NB4 (cell line): Measurements from ENCODE around the gene MTF1.
A peak's percentile ranks its signal among the peaks of the same experiment; 100 is the strongest.

Experiments
- DNase-seq: peaks from one replicate; pipeline ENCODE4 v3.0.0; 2010; ENCODE audit warnings: low read depth
- H3K4me3 ChIP-seq: one replicate; pipeline ENCODE4 v1.5.1; 2011; ENCODE audit warnings: mild to moderate bottlenecking, low read depth, low read length, moderate library complexity
- CTCF ChIP-seq: IDR thresholded peaks from one replicate; pipeline ENCODE4 v1.5.1; 2012; ENCODE audit warnings: low read depth, low read length
- MAX ChIP-seq: IDR thresholded peaks from 2 replicates; pipeline ENCODE4 v1.6.1; 2011; ENCODE audit warnings: low read depth, low read length
- MYC ChIP-seq: IDR thresholded peaks from 2 replicates; pipeline ENCODE4 v1.6.1; 2011; ENCODE audit warnings: low read depth, low read length
- POLR2A ChIP-seq: IDR thresholded peaks from 2 replicates; pipeline ENCODE4 v1.6.1; 2011; ENCODE audit warnings: mild to moderate bottlenecking; ENCODE audit not compliant: insufficient read length; ENCODE audit errors: extremely low read depth

MTF1 gene

GRCh38 chr1:37828410-37829074 lies 30.9 kb downstream of the MTF1 start:
- no peak overlapping the region for H3K4me3 ChIP-seq
- no peak for TF ChIP-seq POLR2A
- TF ChIP-seq CTCF = no peak
- no peak for TF ChIP-seq MAX
- TF ChIP-seq MYC = no peak
- no peak for DNase-seq

GRCh38 chr1:37825506-37825905 lies 33.9 kb downstream of the MTF1 start:
- TF ChIP-seq POLR2A (no peak), MYC (no peak), CTCF (no peak), MAX (no peak)
- peak; percentile 27 for DNase-seq

GRCh38 chr1:37824001-37824400 lies 35.4 kb downstream of the MTF1 start:
- no peak for TF ChIP-seq CTCF
- no peak for TF ChIP-seq MAX
- no peak for TF ChIP-seq MYC
- no peak for TF ChIP-seq POLR2A
- no peak for DNase-seq
- no peak overlapping the region for H3K4me3 ChIP-seq

More at GRCh38 chr1:37825506-37825905, 33.9 kb downstream of the MTF1 start:
- no peak overlapping the region for H3K4me3 ChIP-seq

- no peak overlapping the region for H3K4me3 ChIP-seq
- TF ChIP-seq POLR2A (no peak), MYC (no peak), MAX (no peak), CTCF (no peak)
- DNase-seq = no peak
These were observed 36.2 kb downstream of the MTF1 start for GRCh38 chr1:37822906-37823815.

GRCh38 chr1:37821481-37821880 lies 37.9 kb downstream of the MTF1 start:
- no peak for DNase-seq
- TF ChIP-seq POLR2A = no peak
- TF ChIP-seq MAX = no peak
- no peak for TF ChIP-seq CTCF
- TF ChIP-seq MYC = no peak
- H3K4me3 ChIP-seq = no peak overlapping the region
